Central memory CD8-positive, alpha-beta T cell (primary cell): ENCODE data around the gene ASAP2.

Experiments used
- ATAC-seq: fragments of 150-1000 bp; cut with Tn5 transposase; replicated peaks from 2 replicates; pipeline ENCODE4 v1.10.0; 2022; ENCODE audit warnings: mild to moderate bottlenecking, moderate FRiP score, moderate number of reproducible peaks; ENCODE audit not compliant: poor library complexity, severe bottlenecking; ENCODE audit errors: extremely low read depth
- DNase-seq, 2 donors: peaks; one replicate each; pipeline ENCODE4 v3.0.0; 2021; ENCODE audit warnings: low spot score in 2 of 2
- H3K27ac Mint-ChIP-seq: one replicate; pipeline ENCODE4 v1.8.0; 2022; ENCODE audit warnings: low read depth, mild to moderate bottlenecking, moderate library complexity, mixed read lengths
- H3K27me3 Mint-ChIP-seq: one replicate; pipeline ENCODE4 v1.8.0; 2022; ENCODE audit warnings: mixed read lengths
- H3K36me3 Mint-ChIP-seq: one replicate; pipeline ENCODE4 v1.8.0; 2022; ENCODE audit warnings: mild to moderate bottlenecking, moderate library complexity, mixed read lengths; ENCODE audit not compliant: insufficient read depth
- H3K4me1 Mint-ChIP-seq: one replicate; pipeline ENCODE4 v1.8.0; 2022; ENCODE audit warnings: mixed read lengths
- H3K4me3 Mint-ChIP-seq: one replicate; pipeline ENCODE4 v1.8.0; 2022; ENCODE audit warnings: mild to moderate bottlenecking, moderate library complexity, mixed read lengths
- H3K9me3 Mint-ChIP-seq: one replicate; pipeline ENCODE4 v1.8.0; 2022; ENCODE audit warnings: mixed read lengths

The ASAP2 gene

GRCh38 chr2:9243357-9243756, 36.7 kb downstream of the ASAP2 start:
- Mint-ChIP-seq H3K27ac (no peak overlapping the region), H3K4me1 (no peaks in the 10 kb centered on the region), H3K9me3 (no peaks in the 10 kb centered on the region), H3K36me3 (no peaks in the 10 kb centered on the region), H3K27me3 (peaks cover 36% of the 10 kb centered on the region), H3K4me3 (no peak overlapping the region)
- DNase-seq (no peak), ATAC-seq (no peak)

- Mint-ChIP-seq H3K9me3 (no peaks in the 10 kb centered on the region), H3K36me3 (no peaks in the 10 kb centered on the region), H3K27me3 (peaks cover 50% of the 10 kb centered on the region), H3K27ac (no peak overlapping the region), H3K4me1 (no peaks in the 10 kb centered on the region), H3K4me3 (no peak overlapping the region)
- DNase-seq, result no peak
- no peak for ATAC-seq
Observed at GRCh38 chr2:9244985-9245544, 38.5 kb downstream of the ASAP2 start.

DNA sequence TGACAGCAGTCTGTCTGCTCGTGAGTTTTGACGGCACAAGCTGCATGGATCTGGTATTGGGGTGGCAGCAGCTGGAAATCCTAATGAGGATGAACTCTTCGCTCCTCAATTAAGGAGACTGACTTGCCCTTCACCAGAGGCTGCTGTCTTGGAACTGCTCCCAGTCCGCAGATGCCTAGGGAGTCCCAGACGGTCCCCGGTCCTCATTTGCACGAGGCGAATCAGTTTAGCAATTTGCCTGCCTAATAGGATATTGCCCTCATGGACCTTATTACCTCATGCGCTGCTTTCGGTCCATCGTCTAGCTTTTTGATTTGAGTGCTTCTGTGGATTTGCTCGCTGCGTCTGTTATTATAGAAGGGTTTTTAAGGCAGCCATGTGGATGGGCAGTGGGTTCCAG, 40.6 kb downstream of the ASAP2 start:
- Mint-ChIP-seq H3K9me3 (no peaks in the 10 kb centered on the region), H3K27ac (no peak overlapping the region), H3K27me3 (peaks cover 53% of the 10 kb centered on the region), H3K36me3 (no peaks in the 10 kb centered on the region), H3K4me3 (no peak overlapping the region), H3K4me1 (no peaks in the 10 kb centered on the region)
- ATAC-seq (no peak), DNase-seq (no peak)

DNA sequence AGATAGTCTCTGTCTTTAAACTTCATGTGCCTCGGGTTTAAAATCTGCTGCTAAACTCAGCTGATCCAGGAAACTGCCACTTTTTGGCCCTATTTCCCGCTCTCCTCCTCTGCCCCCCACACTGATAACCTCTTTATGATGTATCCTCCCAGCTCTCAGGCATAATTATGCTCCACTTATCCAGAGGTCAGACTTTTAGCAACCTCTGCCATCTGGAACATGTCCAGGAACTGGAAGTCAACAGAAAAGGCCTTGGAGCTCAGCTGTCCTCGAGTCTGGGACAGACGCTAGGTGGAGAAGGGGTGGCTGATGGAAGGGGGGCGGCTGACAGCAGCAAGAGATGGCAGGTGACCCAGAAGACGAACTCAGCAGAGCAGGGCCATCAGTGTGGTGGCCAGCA, 41.2 kb downstream of the ASAP2 start:
- DNase-seq (no peak), ATAC-seq (no peak)
- H3K27ac Mint-ChIP-seq, result no peak overlapping the region
- H3K4me3 Mint-ChIP-seq, result no peak overlapping the region
- H3K27me3 Mint-ChIP-seq, result peaks cover 53% of the 10 kb centered on the region
- H3K4me1 Mint-ChIP-seq, result no peaks in the 10 kb centered on the region
- H3K36me3 Mint-ChIP-seq, result no peaks in the 10 kb centered on the region
- no peaks in the 10 kb centered on the region for H3K9me3 Mint-ChIP-seq

GRCh38 chr2:9248363-9248762, 41.8 kb downstream of the ASAP2 start:
- Mint-ChIP-seq H3K4me1 (no peaks in the 10 kb centered on the region), H3K9me3 (no peaks in the 10 kb centered on the region), H3K4me3 (no peak overlapping the region), H3K27ac (no peak overlapping the region), H3K36me3 (no peaks in the 10 kb centered on the region), H3K27me3 (peaks cover 53% of the 10 kb centered on the region)
- no peak for DNase-seq
- no peak for ATAC-seq

GRCh38 chr2:9249020-9249800, 42.6 kb downstream of the ASAP2 start:
- Mint-ChIP-seq H3K27ac (no peak overlapping the region), H3K4me1 (no peaks in the 10 kb centered on the region)
- no peak for DNase-seq

DNA sequence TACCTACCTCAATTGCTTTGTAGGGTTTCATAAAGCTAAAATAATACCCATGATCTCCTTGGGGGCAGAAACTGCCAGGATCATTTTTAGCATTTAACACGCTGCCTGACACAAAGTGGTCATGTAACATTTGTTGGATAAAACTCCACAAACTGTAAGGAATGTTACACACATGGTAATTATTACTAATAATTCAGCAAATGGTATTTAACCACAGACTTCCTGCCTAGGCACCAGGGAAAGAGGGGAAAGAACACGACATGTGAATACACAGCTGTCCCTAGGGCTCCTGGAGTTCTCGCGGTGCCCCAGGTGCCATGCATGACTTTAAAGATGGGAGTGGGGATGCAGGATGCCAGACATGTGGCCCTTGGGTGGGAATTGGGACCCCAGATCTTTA, 43.5 kb downstream of the ASAP2 start:
- H3K27me3 Mint-ChIP-seq, result peaks cover 53% of the 10 kb centered on the region
- H3K4me1 Mint-ChIP-seq, result no peaks in the 10 kb centered on the region
- ATAC-seq (no peak), DNase-seq (no peak)
- H3K36me3 Mint-ChIP-seq, result no peaks in the 10 kb centered on the region
- no peak overlapping the region for H3K27ac Mint-ChIP-seq
- H3K4me3 Mint-ChIP-seq, result no peak overlapping the region
- H3K9me3 Mint-ChIP-seq, result no peaks in the 10 kb centered on the region

More at GRCh38 chr2:9249020-9249800, 42.6 kb downstream of the ASAP2 start:
- Mint-ChIP-seq H3K9me3 (no peaks in the 10 kb centered on the region), H3K4me3 (no peak overlapping the region), H3K36me3 (no peaks in the 10 kb centered on the region), H3K27me3 (peaks cover 53% of the 10 kb centered on the region)
- ATAC-seq, result no peak

GRCh38 chr2:9250498-9251153, 44.0 kb downstream of the ASAP2 start:
- Mint-ChIP-seq H3K4me3 (no peak overlapping the region), H3K27me3 (peaks cover 53% of the 10 kb centered on the region), H3K36me3 (no peaks in the 10 kb centered on the region), H3K27ac (no peak overlapping the region), H3K9me3 (no peaks in the 10 kb centered on the region), H3K4me1 (no peaks in the 10 kb centered on the region)
- no peak for ATAC-seq
- no peak for DNase-seq

- no peaks in the 10 kb centered on the region for H3K36me3 Mint-ChIP-seq
- no peaks in the 10 kb centered on the region for H3K4me1 Mint-ChIP-seq
- H3K9me3 Mint-ChIP-seq, result no peaks in the 10 kb centered on the region
- H3K4me3 Mint-ChIP-seq, result no peak overlapping the region
- no peak overlapping the region for H3K27ac Mint-ChIP-seq
- H3K27me3 Mint-ChIP-seq, result peaks cover 53% of the 10 kb centered on the region
- ATAC-seq, result no peak
- no peak for DNase-seq
Observed at GRCh38 chr2:9251154-9252001, 44.8 kb downstream of the ASAP2 start.

- Mint-ChIP-seq H3K4me1 (no peaks in the 10 kb centered on the region), H3K27me3 (peaks cover 51% of the 10 kb centered on the region), H3K27ac (no peak overlapping the region), H3K9me3 (no peaks in the 10 kb centered on the region), H3K36me3 (no peaks in the 10 kb centered on the region), H3K4me3 (no peak overlapping the region)
- DNase-seq, result no peak
- no peak for ATAC-seq
Observed at GRCh38 chr2:9252002-9252357, 45.4 kb downstream of the ASAP2 start.

GRCh38 chr2:9255416-9255815, 48.8 kb downstream of the ASAP2 start:
- H3K27me3 Mint-ChIP-seq, result peaks cover 19% of the 10 kb centered on the region
- H3K36me3 Mint-ChIP-seq, result no peaks in the 10 kb centered on the region
- H3K9me3 Mint-ChIP-seq, result no peaks in the 10 kb centered on the region
- no peaks in the 10 kb centered on the region for H3K4me1 Mint-ChIP-seq
- DNase-seq, result no peak
- no peak for ATAC-seq
- no peak overlapping the region for H3K4me3 Mint-ChIP-seq
- H3K27ac Mint-ChIP-seq, result no peak overlapping the region

GRCh38 chr2:9256147-9256546, 49.5 kb downstream of the ASAP2 start:
- H3K27me3 Mint-ChIP-seq, result peaks cover 19% of the 10 kb centered on the region
- H3K4me3 Mint-ChIP-seq, result no peak overlapping the region
- H3K27ac Mint-ChIP-seq, result no peak overlapping the region
- H3K36me3 Mint-ChIP-seq, result no peaks in the 10 kb centered on the region
- ATAC-seq (no peak), DNase-seq (no peak)
- no peaks in the 10 kb centered on the region for H3K9me3 Mint-ChIP-seq
- H3K4me1 Mint-ChIP-seq, result no peaks in the 10 kb centered on the region
